ENCODE data around the gene LAMA3.

LAMA3 gene

DNA sequence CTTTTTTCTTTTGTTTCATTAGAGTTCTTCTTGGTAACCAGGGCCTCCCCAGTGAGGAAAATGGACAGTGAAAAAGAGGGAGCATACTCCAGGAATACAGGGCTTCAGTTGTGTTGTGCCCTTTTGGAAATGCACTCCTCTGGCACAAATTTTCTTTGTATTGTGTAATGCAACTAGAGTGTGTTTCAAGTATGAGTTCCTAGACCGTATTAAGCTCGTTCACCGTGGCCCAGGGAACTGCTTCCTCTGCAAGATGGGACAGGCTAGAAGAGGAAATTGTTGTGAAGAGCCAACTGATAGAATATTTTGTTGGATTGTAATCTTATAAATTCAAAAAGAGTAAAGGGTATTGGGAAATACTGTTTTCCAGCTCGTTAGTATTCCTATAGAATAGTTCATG is 188.1 kb downstream of the LAMA3 start:
- DNase-seq (ENCODE audit: low spot score), result no peak

DNA sequence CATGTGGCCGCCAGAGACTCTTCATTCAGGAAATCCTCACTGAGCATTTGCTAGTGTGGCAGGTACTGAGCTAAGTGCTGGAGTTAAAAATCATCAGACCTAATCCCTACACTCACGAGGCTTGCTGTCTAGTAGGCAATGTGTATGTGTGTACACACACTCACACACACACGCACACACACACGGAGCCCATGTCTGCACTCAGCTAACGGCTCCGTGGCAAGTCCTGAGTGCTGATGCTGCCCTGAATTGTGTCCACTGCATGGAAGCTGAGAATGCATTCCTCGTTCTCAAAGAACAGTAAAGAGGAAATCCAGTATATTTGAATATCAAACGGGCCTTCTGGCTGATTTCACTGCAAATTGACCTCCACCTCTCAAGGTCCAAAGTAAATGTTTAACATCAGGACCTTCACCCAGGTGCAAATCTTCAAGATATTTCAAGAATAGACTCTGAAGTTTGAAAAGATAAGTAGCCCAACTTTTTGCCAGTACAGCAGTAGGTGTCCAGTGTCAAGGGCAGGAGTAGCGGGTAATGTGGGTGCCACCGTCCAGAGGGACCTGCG is 189.2 kb downstream of the LAMA3 start:
- no peak for DNase-seq (ENCODE audit: low spot score)

DNA sequence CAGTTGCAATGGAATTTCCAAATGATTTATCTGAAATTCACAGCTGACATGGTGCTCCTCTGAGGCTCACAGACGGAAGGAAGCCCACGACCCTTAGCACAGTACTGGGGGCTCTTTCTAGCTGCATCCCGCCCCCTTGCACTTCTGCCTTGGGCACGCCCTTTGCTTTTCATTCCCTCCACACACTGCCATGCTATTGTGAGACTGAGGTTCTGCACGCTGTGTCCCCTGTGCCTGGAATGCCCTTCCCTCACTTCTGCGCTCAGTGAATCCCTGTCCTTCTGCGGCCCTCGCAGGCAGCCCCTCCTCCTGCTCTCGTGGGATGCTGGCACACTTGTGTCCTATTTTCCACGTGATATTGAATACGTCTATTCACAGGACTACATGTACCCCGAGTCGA is 189.9 kb downstream of the LAMA3 start:
- no peak for DNase-seq (ENCODE audit: low spot score)

DNA sequence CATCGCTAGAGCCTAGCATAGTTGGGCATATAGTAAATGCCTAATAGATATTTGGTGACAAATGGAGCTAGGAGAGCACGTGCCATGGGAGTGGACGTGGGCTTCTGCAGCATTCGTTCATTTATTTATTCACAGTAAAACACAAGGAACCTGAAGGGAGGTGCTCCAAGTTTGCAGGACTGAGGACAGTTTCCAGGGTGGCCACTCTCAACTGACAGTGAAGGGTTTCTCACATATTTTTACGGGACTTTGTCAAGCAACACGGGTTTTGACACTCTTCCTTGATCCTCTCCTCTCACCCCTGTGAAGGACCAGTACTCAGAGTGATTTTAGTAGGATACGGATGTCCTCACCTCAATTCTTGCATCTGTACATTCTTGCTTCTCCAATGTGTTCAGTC is 190.3 kb downstream of the LAMA3 start:
- no peak for DNase-seq (ENCODE audit: low spot score)

DNA sequence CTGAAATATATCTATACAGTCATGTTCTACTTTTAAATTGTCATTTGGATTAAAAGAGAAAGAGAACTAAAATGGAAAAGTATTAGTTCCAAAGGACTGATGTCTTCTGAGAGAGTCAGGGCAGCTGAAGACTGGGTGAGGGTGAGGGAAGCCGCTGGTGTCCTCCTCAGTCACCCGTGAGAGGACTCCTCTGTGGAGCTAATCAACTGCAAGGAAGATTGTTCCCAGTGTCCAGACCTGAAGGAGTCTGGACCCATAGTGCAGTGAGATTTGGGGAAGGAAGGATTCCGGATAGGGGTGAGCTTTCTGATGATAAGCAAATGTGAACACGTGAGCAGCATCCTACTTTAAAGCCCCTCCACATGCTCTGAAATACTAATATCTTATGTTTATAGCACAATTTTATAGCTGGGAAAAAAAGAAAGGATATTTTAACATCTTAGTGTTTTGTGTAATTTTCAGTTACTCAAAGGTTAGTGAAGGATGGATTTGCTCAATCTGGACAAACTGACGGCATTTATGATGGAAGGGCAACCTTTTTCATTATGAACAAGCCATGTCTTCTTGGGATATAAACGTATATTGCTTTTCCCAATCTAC is 190.8 kb downstream of the LAMA3 start:
- no peak for DNase-seq (ENCODE audit: low spot score)

DNA sequence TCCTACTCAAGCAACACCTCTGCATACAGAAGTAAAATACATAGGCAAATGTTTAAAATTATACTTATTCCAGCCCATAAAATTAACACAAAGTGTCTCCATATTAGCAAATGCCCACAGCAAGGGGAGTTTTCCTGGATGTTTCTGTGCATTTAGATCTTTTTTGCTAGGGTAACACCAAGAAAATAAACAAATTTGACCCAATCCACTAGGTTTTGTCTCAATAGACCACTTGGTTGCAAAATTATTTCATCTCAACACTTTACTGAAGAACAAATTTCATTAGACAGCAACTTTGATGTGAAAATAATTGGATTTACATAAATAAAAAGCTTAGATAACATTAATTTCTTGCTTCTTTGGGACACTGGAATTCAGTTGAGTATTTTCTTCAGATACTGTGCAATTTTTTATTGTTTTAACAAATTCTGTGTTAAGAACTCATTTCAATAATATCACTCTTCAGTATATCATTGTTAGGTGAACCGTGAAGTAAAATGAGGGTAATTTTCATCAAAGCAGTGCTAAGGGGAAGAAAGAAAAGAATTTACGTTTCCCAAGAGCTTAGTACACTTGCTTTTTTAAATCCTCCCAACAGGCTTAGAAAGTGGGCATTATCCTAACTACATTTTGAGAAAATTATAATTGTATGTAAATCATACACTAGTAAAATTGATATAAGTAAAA is 191.8 kb downstream of the LAMA3 start:
- no peak for DNase-seq (ENCODE audit: low spot score)

DNA sequence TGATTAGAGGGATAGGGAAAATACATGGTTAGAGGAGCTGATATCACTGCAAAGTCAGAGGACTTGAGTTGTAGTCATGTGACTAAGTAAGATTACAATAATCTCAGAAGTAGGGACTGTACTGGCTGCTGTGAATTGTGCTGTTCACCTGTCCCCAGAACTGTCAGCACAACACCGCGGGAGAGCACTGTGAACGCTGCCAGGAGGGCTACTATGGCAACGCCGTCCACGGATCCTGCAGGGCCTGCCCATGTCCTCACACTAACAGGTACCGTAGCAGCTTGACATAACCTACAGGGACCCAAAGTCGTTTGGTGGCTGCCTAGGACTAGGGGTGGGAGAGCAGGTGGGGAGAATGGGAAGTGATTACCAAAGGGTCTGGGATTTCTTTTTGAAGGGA is 192.5 kb downstream of the LAMA3 start:
- no peak for DNase-seq (ENCODE audit: low spot score)

DNA sequence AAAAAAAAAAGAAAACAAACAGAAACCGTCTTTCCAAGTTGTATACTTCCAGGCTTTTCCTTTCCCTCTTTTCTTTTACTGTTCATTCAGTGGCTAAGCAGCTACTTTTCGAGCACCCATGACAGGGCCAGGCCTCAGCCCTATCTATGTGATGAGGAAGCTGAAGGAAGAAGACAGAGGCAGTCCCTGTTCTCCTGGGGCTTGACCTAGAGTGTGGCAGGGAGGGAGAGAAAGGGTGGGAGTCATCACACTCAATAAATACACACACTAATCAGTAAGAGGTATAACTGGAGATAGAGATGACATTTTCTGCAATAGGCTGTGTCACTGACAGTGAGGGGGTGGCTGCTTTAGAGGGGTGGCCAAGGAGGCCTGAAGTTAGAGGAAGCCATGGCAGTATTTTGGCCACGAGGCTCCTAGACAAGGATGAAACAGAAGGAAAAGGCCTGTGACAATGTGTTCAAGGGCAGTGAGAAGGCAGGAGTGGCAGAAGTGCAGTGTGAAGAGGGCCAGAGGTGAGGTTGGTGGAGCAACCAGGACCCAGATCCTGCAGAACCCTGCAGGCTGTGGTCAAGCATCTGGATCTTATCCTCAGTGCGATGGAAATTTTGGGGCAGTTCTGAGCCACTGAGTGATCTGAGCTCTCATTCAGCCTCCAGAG is 193.5 kb downstream of the LAMA3 start:
- DNase-seq (ENCODE audit: low spot score), result no peak

DNA sequence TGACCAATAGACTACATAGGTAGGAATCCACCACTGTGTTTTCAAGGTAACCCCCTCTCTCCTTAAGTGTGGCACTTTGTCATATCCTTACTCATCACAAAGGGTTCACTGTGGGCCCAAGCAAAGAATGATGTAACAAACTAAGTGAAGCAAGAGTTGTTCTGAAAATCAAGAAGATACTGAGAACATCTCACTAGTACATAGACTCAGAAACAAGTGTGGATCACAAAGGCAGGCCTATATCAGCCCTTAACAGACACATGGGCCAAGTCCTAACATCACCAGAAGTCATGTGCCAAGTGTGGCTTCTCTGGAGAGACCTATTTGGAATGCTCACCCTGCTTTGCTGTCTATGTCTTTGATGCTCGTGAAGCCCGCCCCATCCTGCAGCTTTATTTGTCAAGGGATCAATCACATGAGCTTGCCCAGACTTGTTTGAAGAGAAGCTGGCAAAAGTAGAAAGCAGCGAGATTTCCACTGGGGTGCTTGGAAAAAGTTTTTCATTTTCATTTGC is 194.1 kb downstream of the LAMA3 start:
- no peak for DNase-seq (ENCODE audit: low spot score)

DNA sequence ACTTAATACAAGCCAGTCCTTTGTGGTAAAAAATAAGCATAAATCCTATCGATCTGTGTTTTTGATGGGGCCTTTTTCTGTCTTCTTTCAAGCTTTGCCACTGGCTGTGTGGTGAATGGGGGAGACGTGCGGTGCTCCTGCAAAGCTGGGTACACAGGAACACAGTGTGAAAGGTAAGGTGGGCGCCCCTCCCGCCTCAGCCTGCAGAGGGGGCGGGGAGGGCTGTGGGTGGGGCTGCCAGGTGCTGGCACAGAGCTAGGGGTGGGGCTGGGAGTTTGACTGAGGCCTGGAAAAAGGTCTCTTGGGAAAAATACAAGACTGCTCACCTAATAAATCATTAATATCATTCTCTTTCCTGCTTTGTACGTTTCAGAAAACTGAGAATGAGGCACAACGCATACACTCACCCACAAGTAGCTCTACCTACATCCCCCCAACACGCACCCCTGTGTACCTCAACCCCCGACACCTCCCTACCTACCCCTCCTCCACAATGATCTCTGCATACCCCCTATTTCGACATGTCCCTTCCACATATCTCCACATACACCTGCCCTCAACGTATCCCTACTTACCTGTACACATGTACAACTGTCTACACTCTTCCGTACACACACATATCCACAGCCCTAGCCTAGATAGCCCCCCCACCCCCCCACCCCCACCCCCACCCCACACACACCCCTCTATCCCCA is 195.6 kb downstream of the LAMA3 start:
- no peak for DNase-seq (ENCODE audit: low spot score)

DNA sequence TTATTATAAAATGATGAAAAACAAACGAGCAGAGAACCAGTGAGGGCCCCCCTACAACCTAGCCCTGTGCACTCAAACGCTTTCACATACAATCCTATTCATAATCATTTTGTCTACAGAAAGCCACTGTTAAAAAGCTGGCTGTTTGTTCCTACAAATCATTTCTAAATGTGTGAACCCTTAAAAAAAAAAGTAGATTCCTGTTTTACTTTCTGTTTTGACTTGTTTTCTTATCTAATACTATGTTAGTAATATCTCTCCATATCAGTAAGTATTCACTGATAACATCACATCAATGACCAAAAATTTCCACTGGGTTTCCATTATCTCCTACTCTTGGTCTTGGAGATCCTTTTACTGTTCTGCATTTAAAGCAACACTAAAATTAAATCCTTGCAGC is 196.5 kb downstream of the LAMA3 start:
- DNase-seq (ENCODE audit: low spot score), result no peak

DNA sequence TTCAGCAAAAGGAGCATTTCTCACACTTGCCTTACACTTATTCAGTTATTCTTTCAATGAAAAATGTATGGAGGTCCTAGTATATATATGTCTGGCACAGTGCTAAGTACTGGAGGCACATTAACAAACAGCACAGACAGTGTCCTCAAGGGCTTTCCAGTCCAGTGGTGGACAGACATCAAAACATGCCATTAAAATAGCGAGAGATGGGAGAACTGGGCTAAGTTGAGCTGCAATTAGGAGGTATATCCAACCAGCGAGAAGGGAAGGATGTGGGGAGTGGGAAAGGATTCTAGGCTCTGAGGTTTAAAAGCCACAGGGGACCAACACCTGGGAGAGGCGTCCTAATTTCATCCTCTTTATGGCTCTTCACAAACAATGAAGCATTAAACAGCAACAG is 197.8 kb downstream of the LAMA3 start:
- no peak for DNase-seq (ENCODE audit: low spot score)

DNA sequence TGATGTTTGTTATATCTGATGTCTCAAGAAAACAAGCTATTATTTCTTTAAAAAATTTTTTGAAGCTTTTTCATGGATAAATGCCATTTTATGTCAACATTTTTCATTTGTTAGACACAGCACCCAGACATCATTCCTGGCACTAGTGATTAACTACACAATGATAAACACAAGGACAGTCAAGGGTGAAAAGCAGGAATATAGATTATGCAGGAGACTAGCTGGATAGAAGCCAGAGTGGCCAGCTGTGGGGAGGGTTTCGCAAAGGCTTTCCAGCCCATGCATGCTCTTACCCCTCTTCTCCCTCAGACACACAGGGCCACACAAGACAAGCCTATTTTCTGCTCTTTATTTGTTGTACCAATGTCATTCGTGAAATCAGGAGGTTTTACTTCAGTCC is 198.2 kb downstream of the LAMA3 start:
- DNase-seq (ENCODE audit: low spot score), result no peak

DNA sequence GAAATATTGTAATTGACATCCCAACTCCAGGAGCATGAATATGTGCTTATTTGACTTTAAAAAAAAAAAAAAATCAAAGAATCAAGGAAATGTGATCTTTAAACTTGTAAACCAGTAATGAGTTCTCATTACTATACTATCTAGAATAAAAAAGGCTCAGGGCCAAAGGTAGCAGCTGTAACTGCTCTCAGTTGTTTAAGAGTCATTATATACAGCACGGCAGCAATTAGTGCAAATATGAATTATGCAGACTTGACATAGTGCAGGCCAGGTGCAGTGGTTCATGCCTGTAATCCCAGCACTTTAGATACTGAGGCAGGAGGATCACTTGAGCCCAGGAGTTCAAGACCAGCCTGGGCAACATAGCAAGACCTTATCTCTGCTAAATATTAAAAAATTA is 199.6 kb downstream of the LAMA3 start:
- DNase-seq (ENCODE audit: low spot score), result no peak

DNA sequence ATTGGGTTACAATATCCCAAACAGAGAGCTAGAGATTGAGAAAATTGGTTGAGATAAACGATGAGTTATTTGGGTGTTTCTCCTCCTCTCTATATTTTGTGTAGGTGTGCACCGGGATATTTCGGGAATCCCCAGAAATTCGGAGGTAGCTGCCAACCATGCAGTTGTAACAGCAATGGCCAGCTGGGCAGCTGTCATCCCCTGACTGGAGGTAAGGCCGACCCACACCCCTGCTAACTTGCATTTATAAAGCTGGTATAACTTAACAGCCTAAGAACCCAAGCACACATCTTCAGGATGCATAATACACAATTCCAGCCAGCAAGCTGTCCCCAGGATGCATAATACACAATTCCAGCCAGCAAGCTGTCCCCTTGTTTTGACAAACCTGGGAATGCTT is 200.7 kb downstream of the LAMA3 start:
- no peak for DNase-seq (ENCODE audit: low spot score)

DNA sequence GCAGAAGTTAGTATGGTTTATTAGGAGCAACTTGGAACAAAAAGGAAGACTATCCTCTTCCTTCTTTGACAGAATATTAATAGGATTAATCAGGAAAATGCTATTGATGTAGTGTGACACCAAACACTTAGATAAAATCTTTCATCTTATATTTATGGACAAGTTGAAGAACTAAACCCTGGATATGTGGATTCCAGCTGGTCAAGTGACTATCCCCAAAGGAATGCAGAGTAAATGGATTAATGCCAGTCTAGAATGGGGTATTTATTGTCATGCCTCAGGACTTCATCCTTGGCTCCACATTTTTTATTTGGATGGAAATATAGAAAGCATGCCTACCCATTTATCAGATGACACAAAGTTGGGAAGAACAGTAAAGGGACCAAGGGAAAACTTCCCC is 201.3 kb downstream of the LAMA3 start:
- DNase-seq (ENCODE audit: low spot score), result peak; percentile 29

DNA sequence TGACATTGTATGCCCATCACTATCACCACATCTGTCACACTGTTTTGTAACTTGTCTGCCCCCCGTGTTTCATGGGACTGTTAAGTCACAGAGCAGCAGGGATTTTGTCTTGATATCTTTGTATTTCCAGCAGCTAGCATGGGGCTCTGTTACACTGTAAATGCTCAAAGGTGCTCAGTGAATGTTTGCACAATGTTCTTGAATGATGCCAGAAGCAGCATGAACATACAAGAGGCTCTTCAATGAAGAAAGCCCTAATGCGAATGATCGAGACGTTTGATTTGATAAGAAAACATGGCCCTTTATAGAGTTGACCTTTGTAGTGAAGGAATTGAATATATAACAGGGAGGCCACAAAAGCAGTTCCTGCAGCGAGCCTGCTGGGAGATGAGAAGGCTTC is 204.4 kb downstream of the LAMA3 start:
- no peak for DNase-seq (ENCODE audit: low spot score)

DNA sequence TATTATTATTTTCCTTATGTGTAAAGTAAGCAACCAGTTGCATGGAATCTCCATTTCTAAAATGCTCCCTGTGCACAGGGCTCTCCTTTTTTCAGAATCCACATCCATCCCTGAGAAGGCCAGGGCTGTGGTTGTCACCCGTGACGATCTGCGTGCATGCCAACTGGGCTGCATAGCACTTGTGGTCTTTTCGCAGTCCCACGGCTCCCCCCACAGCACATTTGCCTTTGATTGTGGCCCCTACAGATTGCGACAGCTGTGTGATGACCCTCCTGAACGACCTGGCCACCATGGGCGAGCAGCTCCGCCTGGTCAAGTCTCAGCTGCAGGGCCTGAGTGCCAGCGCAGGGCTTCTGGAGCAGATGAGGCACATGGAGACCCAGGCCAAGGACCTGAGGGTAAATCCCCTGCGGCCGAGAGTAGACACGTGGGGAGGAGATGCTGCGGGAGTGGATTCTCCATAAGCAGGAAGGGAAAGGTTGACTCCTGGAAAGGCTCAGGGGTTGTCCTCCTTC is 205.5 kb downstream of the LAMA3 start:
- no peak for DNase-seq (ENCODE audit: low spot score)

DNA sequence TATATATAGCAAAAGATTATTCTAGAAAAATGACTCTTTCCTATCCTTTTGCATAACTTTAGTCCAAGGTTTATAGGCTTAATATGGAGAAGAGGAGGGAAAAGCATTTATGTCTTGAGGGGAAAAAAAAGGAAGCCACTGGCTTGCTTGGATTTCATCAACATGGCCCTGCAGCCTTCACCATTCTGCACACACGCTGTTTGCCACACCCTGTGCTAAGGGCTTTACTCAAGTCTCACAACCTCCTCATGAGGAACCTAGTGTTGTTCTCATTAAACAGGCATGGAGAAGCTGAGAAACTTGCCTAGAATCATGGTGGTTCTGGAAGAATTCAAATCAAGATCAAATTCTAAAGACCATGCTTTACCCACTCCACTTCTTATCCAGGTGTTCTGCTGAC is 208.0 kb downstream of the LAMA3 start:
- DNase-seq (ENCODE audit: low spot score), result no peak

DNA sequence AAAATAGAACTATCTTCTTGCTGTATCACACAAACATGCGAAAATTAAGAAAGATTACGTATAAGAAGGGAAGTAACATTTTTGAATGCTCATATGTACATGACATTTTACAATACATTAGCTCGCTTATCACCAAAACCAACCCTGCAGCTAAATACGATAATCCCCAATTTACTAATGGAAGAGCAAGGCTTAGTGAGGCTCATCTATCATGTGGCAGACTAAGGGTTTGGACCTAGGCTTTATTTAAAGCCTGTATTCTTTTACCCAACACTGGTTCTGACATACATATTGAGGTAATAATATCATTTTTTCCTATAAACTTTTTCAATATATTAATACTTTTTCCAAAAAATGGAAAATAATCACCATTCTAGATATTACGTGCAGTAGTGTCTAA is 208.5 kb downstream of the LAMA3 start:
- DNase-seq (ENCODE audit: low spot score), result no peak

DNA sequence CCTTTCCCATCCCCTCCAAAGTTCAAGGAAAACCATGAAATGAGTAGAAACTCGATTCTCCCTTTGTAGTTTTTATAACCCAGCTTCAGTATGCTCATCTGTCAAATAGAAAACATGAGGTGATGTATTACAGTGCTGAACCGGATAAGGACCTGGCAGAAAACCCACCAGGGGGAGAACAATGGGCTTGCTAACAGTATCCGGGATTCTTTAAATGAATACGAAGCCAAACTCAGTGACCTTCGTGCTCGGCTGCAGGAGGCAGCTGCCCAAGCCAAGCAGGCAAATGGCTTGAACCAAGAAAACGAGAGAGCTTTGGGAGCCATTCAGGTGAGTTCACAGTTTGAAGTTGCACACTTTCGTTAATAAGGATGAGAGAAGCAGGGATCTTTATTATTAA is 211.7 kb downstream of the LAMA3 start:
- DNase-seq (ENCODE audit: low spot score), result no peak

DNA sequence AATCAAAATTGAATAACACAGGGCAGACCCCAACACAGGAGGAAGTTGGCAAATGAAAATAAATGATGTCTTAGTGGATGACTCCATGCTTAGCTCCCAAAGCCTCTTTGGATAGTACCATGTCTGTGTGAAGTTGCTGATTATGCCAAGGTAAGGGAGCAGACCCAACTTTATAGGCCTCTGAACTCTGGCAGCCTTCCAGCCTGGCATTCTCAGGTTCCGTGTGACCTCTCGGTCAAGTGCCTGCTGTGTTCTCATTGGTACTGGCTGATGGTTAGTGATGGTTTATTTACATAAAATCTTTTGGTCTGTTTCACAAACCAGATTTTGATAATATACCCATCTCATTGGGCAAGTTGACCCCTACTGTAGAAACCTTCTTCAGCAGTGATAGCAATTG is 213.1 kb downstream of the LAMA3 start:
- DNase-seq (ENCODE audit: low spot score), result no peak

Measured in hepatic stellate cell (primary cell).